Thyroid gland (tissue), 4 donors: ENCODE data around the gene METTL25B.

Source experiments
- CTCF ChIP-seq, 6 experiments: fragments of 200-600 bp in 3 of 6; fragments of 450-650 bp in 3 of 6; sonication (generic) in 3 of 6; IDR thresholded peaks; one replicate each; pipeline ENCODE4 v1.5.1; 2016 to 2019; ENCODE audit warnings: antibody characterized with exemption in 6 of 6, mild to moderate bottlenecking in 2 of 6, inconsistent platforms in 1 of 6, moderate library complexity in 1 of 6
- POLR2A ChIP-seq, 2 donors: fragments of 450-650 bp; IDR thresholded peaks; one replicate each; pipeline ENCODE4 v1.6.1; 2017; ENCODE audit warnings: antibody characterized with exemption in 2 of 2, mild to moderate bottlenecking in 2 of 2, moderate library complexity in 1 of 2

- TF ChIP-seq CTCF (IDR thresholded peaks at IDR 0.05) = no peak
- TF ChIP-seq POLR2A (IDR thresholded peaks at IDR 0.05) = peak in 1 of 2 donors; percentile 60
These were observed 562 bp downstream of the METTL25B start, which contains the start of gene ISG20L2 for GRCh38 chr1:156728599-156729462.
